HG02642 (cell line): ENCODE data around the gene TOMM40.
"Not testable (repeated sequence)": the region's sequence is repeated elsewhere in the genome, so short reads cannot be mapped to it uniquely, and the experiment has no call there.

Experiments
- ATAC-seq: cut with Tn5 transposase; IDR thresholded peaks from one replicate; pipeline ENCODE4 v1.9.1; 2021; ENCODE audit warnings: mild to moderate bottlenecking; ENCODE audit not compliant: unreplicated experiment, poor library complexity

The TOMM40 gene

DNA sequence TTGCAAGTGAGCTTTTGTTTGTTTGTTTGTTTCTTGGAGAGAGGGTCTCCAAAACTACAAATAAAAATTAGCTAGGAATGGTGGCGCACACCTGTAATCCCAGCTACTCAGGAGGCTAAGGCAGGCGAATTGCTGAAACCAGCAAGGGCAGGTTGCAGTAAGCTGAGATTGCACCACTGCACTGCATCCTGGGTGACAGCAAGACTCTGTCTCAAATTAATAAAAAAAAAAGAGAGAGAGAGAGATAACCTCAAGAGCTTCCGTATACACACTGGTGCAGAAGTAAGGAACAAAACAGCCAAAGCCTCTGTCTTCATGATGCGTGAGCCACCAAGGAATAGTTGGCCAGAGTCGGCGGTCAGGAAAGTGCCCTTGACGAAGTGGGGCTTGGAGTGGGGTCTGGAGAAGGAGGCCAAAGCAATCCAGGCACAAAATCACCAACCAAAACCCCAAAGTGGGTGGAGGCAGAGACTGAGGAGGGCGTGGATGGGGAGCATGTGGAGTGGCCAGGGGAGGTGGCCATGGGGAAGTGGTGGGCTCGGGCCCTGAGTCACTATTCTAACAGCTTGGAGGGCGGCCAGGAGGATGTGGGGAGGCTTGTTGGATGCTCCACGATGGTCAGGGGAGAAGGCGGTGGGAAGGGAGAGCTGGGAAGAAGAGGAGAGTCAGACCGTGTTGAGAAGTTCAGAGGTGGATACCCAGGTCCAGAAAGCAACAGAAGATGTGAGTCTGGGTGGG, 21.2 kb upstream of the TOMM40 start:
- ATAC-seq, result no peak

DNA sequence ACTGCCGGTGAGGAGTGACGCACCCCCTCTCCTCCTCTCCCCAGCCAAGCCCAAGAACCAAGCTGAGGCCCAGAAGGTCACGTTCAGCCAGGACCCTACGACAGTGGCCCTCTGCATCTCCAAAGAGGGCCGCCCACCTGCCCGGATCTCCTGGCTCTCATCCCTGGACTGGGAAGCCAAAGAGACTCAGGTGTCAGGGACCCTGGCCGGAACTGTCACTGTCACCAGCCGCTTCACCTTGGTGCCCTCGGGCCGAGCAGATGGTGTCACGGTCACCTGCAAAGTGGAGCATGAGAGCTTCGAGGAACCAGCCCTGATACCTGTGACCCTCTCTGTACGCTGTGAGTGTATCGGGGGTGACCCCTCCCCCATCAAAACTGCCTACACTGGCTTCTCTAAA, 19.2 kb upstream of the TOMM40 start:
- no peak for ATAC-seq

DNA sequence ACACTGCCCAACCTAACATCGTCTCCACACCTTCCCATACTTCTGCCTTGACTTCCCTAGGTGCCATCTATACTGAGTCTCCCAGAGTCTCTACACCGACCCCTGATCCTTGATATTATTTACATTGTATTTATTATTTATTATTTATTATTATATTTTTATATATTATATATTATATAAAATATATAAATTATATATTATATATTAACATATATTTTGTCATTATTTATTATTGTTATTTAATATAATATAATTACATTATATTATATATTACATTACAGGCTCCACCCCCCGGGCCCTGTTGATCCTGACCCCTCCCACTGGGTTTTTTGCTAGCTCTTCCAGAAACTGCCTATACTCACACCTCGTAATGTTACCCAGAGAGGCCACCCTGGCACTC, 18.4 kb upstream of the TOMM40 start:
- ATAC-seq, result no peak

DNA sequence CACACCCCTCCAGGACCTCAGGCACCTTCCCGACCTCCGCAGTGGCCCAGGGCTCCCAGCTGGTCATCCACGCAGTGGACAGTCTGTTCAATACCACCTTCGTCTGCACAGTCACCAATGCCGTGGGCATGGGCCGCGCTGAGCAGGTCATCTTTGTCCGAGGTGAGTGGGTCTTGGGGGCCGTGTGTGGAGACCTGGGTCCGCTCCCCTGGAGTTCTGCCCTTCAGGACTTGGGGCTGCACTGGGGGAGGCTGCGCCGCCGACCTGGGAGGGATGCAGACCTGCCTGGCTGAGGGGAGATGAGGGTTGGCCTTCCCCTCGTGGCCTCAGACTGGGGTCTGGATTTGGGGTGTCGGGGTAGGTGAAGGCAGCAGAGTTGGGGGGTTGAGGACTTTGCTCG, 16.7 kb upstream of the TOMM40 start:
- no peak for ATAC-seq

DNA sequence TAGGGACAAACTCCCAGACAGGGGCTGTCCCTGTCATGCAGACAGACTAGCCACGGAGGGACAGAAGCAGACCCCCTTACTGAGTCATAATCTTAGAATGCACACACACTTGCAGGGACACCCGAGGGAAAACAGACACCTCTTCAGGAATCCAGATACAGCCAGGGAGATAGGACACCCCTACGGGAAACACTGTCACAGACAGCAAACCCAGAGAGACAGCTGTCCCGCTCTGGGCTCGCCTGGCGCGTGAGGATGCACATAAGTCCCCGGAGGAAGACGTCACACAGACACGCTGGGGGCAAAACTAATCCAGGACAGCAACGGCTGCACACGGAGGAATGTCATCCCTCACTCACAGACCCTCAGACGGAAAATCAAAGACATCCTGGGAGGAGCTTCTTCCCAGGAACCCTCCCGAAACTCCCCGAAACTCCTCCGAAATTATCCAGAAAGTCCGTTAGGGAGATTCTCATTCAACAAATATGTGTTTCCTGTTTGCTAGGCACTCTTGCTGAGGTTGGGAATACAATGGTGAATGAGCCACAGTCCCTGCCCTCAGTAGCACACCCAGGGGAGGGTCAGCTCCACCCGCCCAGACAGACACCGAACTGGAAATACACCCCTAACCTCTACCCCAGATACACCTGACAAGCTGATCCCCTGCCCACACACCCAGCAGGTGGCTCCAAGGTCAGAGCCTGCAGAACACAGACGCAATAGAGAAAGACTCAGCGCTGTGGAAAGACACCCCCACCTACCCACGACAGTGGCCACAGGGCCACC, 15.2 kb upstream of the TOMM40 start:
- no peak for ATAC-seq

DNA sequence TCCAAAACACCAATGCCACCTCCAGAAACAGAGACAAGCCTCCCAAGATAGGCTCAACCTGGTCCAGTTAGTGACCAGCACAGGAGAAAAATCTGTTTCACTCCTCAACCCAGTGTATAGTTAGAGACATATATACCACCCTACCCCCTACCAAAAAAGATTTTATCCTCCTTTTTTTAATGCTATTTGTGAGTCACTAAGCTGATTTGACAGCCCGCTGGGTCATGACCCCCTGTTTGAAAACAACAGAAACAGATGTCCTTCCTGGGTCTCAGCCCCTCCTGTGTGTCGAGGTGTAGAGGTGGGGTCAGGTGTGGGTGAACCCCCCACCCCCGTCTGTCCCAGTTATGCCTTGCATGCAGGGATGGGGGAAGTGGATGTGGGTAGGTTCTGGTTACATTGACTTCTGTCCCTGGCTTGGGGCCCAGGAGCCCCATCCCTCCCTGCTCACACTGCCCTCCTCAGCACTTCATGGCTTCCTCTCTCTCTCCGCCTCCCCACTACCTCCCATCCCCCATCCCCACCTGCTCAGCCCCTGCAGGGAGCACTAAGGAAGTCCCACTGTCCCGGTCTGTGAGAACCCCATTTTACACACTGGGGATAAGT, 14.0 kb upstream of the TOMM40 start:
- no peak for ATAC-seq

DNA sequence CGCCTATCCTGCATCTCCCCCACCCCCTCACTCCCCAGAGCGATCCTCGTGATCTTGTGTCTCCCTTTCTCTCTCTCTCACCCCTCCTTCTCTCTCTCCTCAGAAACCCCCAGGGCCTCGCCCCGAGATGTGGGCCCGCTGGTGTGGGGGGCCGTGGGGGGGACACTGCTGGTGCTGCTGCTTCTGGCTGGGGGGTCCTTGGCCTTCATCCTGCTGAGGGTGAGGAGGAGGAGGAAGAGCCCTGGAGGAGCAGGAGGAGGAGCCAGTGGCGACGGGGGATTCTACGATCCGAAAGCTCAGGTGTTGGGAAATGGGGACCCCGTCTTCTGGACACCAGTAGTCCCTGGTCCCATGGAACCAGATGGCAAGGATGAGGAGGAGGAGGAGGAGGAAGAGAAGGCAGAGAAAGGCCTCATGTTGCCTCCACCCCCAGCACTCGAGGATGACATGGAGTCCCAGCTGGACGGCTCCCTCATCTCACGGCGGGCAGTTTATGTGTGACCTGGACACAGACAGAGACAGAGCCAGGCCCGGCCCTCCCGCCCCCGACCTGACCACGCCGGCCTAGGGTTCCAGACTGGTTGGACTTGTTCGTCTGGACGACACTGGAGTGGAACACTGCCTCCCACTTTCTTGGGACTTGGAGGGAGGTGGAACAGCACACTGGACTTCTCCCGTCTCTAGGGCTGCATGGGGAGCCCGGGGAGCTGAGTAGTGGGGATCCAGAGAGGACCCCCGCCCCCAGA, 12.8 kb upstream of the TOMM40 start:
- ATAC-seq, result no peak

DNA sequence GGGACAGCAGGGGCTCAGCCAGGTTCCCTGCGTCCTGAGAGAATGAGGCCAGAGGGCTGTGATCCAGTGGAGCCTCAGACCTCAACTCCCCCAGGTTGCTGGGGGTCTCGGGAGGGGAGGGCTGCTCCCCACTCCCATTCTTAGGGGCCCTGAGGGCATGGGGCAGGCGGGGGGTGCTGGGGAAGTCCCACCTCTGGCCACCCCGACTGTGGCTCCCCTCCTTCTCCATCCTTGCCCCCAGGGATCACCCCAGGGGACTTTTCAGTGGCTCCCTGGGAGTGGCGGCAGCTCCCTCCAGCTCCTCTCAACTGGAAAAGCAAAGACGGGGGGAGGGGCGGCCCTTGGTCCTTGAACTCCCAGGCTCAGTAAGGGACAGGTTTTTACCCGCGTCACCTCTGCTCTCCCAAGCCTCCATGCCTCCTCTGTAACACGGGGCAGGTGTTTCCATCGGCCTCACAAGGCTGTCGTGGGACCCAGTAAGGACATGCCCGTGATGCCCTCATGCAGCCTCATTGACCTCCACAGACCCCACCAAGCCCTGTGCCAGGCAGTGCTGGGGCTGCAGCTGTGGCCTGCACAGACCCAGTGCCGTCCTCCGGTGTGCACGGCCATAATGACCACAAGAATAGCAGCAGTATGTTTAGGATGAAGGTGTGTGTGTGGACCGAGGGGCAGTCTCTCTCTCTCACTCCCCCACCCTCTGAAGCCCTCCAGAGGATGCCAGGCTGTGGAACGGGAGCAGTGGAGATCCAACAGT, 11.6 kb upstream of the TOMM40 start:
- no peak for ATAC-seq

DNA sequence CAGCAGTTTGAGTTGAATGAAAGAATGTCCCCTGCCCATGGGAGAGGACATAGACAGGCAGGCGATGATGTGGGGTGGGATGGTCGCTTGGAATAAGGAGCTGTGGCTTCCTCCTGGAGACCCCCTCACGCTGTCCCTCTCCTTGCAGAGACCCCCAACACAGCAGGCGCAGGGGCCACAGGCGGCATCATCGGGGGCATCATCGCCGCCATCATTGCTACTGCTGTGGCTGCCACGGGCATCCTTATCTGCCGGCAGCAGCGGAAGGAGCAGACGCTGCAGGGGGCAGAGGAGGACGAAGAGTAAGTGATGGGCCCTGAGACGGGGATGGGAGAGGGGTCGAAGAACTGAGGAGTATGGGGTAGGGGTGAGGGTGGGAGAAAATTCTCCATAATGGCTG, 9.0 kb upstream of the TOMM40 start:
- no peak for ATAC-seq

DNA sequence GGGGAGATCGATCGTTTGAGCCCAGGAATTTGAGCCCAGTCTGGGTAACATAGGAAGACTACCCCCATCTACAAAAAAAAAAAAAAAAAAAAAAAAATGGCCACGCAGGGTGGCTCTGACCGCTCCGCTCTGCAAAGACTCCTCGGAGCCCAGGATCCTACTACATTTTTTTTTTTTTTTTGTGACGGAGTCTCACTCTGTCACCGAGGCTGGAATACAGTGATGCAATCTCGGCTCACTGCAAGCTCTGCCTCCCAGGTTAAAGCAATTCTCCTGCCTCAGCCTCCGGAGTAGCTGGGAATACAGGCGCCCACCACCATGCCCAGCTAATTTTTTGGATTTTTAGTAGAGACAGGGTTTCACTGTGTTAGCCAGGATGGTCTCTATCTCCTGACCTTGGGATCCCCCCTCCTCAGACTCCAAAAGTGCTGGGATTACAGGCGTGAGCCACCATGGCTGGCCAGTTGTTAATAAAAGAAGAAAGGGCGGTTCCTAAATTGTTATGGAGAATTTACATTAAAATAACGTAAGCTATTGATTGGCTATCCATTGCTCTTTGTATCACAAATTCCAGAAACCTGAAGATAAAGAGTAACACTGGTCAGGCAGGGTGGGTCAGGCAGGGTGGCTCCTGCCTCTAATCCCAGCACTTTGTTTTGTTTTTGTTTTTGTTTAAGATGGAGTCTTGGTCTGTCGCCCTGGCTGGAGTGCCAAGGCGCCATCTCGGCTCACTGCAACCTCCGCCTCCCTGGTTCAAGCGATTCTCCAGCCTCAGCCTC, 8.2 kb upstream of the TOMM40 start:
- ATAC-seq, result not testable (repeated sequence)

DNA sequence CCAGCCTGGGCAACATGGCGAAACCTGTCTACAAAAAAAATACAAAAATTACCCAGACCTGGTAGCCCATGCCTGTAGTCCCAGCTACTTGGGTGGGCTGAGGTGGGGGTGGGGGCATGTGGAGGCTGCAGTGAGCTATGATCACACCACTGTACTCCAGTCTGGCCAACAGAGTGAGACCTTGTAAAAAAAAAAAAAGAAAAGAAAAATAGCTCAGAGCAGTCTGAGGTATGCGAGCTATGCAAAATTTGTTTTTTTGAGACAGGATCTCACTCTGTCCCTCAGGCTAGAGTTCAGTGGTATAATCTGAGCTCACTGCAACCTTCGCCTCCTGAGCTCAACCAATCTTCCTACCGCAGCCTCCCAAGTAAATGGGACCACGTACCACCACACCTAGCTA, 7.1 kb upstream of the TOMM40 start:
- no peak for ATAC-seq

DNA sequence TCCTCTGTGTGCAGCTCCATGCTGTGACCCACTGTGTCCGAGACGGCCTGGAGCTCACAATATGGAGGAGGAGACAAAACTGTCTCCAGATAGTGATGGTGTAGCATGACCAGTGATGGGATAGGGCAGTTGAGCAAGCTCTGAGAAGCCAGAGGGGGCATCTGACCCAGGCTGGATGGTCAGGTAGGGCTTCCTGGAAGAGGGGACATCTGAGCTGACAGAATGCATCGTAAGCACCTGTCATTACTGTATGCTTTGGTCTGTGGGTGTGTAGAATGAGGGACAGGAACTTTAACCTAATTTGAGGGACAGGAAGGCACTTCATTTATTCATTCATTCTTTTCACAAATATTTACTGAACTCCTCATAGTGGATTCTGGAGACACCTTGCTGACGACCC, 6.5 kb upstream of the TOMM40 start:
- no peak for ATAC-seq

DNA sequence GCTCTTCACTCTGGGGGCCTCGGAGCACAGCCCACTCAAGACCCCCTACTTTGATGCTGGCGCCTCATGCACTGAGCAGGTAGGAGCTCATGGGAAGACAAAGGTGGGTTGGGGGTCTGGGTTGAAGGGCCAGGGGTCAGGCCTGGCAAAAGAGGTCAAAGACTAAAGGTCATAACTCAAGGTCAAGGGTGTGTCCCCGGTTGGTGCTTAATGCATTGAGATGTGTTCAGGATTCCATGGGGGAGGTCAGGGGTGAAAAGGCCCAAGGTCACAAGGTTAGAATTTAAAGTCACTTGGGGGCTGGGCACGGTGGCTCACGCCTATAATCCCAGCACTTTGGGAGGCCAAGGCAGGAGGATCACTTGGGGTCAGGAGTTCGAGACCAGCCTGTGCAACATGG, 4.9 kb upstream of the TOMM40 start:
- no peak for ATAC-seq

DNA sequence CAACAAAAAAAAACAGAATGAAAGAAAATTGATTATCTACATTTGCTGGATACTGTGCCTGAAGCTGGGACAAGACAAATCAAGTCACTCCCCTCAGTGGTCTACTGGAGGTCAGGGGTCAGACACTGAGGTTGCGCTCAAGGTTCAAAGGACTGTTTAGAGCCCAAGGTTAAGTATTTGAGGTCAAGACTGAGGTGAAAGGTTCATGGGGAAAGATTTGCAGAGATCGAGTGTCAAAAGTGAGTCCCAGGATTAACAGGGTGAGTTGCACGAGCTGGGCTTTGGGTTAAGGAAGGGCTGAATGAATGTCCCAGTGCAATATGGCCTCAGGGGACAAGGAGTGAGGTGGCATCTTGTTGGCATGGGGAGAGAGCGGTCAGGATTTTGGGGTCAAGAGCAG, 3.4 kb upstream of the TOMM40 start:
- ATAC-seq, result no peak

DNA sequence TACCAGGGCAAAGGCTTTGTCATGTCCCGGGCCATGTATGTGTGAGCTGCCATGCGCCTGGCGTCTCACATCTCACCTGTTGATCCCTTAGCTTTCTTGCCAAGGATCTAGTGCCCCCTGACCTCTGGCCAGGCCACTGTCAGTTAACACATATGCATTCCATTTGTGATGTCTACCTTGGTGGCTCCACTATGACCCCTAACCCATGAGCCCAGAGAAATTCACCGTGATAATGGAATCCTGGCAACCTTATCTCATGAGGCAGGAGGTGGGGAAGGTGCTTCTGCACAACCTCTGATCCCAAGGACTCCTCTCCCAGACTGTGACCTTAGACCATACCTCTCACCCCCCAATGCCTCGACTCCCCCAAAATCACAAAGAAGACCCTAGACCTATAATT, 2.7 kb upstream of the TOMM40 start:
- ATAC-seq, result not testable (repeated sequence)

DNA sequence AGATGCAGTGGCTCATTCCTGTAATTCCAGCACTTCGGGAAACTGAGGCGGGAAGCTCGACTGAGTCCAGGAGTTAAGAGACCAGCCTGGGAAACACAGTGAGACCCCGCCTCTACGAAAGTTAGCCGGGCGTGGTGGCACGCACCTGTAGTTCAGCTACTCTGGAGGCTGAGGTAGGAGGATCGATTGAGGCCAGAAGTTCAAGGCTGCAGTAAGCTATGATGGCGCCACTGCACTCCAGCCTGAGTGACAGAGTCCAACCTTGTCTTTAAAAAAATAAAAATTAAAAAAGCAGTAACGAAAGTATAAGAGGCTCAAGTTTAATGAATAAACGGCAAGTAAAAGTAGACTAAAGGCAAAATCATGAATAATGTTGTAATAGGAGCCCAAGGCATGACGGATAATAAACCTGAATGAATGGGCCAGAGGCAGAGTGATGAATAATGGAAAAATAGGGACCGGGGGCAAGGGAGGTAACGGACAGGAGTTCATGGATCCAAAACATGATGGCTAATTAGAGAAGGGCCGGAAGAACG, 1.2 kb upstream of the TOMM40 start:
- ATAC-seq, result no peak

DNA sequence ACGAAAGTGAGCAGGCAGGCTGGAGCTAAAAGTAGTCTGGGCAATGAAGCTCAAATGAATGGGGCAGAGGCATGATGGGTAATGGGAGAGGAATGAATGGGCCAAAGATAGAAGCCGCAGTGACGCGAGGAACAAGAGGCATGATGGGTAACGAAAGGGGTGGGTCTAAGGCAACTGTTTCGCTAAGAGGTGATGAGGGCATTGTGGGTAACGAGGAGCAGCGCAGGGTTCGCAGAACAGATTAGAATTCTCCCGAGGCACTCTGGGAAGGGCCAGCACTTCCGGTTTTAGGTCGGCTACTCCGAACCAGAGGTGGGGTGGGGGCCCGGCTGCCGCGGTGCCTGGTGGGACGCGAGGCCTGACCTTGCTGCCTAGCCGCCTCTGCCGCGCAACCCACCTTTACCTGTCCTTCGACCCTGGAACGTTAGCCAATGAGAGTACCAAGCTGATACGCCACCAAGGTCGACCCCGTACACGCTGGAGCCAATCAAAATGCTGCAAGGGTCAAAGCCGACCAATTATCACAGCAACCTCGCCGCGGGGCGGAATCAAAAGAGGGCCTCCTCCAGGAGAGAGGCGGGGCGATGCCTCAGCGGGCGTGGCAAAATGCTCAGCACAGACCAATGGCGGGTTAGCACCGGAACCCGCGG, 563 bp upstream of the TOMM40 start:
- peak; percentile 80 for ATAC-seq

DNA sequence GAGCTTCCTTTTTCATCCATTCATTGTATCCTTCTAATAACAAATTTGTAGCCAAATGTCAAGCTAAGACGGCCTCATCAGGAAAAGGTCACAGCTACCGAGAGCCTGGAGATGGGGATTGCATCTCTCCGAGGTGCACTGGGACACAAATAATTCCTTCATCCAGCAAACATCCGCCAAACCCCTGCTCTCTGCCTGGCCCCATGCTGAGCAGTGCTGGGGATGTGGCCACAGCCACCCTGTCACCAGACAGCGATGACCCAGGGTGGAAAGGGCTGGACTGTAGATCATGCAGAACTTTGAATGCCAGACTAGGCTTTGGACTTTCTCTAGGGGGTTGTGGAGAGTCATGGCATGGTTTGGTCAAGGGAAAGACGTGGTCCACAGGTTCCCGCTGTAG, 1.9 kb downstream of the TOMM40 start:
- no peak for ATAC-seq
